HG03354 (cell line): ENCODE measurements around the gene MEX3D.
"Not testable (repeated sequence)": the region's sequence is repeated elsewhere in the genome, so short reads cannot be mapped to it uniquely, and the experiment has no call there.

Experiments
- ATAC-seq: cut with Tn5 transposase; IDR thresholded peaks from one replicate; pipeline ENCODE4 v1.9.1; 2021; ENCODE audit warnings: mild to moderate bottlenecking; ENCODE audit not compliant: unreplicated experiment, poor library complexity, severe bottlenecking

Gene MEX3D

DNA sequence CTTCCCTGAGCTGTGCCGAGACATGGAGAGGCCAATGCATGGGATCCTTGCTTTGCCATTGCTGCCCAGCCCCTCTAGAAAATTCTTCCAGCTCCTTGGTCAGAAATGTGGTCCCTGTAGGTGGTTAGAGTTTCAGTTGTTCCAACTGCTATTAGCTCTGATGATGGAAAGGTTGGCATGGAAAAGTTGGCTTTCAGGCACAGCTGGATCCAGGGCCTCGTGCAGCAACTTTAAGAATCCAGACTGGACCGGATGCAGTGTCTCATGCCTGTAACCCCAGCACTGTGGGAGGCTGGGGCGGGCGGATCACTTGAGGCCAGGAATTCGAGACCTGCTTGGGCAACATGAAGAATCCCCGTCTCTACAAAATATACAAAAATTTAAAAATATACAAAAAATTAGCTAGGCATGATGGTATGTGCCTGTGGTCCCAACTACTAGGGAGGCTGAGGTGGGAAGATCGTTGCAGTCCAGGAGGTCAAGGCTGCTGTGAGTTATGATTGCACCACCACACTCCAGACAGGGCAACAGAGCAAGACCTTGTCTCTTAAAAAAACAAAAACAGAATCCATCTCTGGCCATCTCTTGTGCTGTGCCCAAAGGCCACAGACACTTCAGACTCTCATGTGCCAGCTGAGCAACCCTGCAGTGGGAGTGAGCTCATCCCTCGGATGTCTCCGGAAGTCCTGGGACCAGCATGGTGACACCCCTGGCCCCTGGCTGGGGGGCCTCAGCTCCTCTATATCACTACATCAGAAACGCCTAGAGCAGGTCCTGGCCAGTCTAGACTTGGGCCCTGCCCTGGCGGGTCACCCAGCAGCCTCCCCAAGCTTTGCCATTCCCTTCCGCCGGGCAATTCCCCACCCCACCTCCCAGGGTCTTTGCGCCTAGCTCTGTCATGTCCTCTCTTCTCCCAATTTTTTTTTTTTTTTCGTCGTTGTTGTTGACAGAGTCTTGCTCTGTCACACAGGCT lies 16.8 kb downstream of the MEX3D start:
- ATAC-seq = no peak

- ATAC-seq = no peak
Measured at GRCh38 chr19:1549332-1549945, 18.7 kb downstream of the MEX3D start.

DNA sequence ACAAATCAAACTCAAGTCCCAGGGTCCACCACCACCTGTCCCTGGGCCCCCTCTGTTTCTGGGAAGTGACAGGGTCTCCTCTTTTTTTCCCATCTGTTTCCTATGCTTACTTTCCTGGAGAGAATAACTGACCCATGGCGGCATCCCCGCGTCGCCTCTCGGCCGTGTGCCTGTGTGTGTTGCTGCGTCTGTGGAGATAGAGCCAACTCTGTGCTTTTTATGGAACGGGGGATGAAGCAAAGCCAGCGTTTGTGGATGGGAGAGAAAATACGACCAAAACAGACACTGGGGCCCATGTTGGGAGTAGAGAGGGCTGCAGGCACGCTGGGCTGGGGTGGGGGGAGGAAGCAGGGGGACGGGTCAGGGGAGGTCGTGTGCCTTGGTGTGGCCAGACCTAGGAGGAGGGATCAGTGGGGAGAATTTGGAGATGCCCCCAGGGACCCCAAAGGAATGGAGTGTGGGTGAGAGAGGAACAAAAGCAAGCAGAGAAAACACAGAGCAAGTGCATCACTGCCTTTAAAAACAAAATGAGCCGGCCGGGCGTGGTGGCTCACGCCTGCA lies 27.7 kb downstream of the MEX3D start:
- no peak for ATAC-seq

GRCh38 chr19:1539749-1540148 lies 28.4 kb downstream of the MEX3D start:
- not testable (repeated sequence) for ATAC-seq

- ATAC-seq = no peak
Measured at GRCh38 chr19:1538978-1539377, 29.1 kb downstream of the MEX3D start.

- ATAC-seq = not testable (repeated sequence)
Measured at GRCh38 chr19:1535699-1536098, 32.4 kb downstream of the MEX3D start.

DNA sequence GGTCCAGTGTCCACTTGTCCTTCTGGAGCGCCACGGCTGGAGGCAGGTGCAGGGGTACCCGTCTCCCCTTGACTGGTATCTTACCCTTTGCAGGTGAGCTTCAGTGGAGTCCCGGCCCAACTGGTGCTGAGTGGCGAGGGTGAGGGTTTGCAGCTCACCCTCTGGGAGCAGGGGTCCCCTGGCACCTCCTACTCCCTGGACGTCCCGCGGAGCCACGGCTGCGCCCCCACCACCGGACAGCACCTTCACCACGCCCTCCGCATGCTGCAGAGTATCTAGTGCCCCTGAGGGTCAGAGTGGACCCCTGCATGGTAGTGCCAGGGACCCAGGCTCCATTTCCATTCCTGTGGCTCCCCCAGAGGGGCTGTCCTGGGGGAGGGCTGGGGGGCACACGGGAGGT lies 33.2 kb downstream of the MEX3D start:
- no peak for ATAC-seq

DNA sequence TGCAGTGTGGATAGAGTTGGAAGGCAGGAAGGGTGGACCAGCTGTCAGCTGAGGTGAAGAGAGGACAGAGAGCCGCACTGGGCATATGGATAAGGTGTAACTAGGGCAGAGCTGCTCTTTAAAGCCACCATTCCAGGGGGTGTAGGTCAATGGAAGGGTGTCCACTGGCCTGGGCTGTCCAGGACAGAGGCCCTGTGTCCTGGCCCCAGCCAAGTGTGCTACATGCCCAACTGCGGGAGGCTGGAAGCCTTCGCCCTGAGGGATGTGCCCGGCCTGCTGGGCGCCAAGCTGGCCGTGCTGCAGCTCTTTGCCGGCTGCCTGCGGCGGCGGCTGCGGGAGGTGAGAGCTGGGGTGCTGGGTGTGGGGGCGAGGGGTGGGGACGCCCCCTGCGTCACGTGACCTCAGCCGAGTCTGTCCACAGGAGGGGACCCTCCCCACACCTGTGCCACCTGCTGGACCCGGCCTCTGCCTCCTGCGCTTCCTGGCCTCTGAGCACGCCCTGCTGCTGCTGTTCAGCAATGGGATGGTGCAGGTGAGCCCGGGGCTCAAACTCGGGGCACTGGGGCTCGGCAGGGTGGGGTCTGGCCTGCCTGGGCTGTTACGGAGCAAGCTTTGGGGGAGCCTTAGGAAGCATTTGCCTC lies 34.5 kb downstream of the MEX3D start:
- ATAC-seq = no peak

DNA sequence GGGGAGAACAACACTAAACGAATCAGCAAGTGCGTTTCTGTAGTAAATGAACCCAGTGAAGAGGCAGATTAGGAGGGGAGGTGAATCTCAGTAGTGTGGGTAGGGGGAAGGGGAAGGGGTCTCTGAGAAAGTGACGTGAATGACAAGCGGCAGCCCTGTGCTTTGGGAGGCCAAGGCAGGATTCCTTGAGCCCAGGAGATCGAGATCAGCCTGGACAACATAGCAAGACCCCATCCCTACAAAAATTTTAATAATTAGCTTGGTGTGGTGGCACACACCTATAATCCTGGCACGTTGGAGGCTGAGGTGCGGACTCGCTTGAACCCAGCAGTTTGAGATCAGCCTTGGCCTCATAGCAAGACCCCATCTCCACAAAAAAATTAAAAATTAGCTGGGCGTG lies 36.1 kb downstream of the MEX3D start:
- ATAC-seq = no peak

GRCh38 chr19:1531587-1531986 lies 36.5 kb downstream of the MEX3D start:
- ATAC-seq = no peak

DNA sequence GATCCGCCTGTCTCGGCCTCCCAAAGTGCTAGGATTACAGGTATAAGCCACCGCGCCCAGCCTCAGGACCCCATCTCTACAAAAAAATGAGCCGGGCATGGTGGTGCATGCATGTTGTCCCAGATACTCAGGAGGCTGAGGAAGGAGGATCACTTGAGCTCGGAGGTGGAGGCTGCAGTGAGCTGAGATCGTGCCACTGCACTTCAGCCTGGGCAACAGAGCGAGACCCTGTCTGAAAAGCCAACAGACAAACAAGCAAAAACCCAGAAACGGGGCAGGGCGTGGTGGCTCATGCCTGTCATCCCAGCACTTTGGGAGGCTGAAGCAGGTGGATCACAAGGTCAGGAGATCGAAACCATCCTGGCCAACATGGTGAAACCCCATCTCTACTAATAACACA lies 37.3 kb downstream of the MEX3D start:
- ATAC-seq = not testable (repeated sequence)

DNA sequence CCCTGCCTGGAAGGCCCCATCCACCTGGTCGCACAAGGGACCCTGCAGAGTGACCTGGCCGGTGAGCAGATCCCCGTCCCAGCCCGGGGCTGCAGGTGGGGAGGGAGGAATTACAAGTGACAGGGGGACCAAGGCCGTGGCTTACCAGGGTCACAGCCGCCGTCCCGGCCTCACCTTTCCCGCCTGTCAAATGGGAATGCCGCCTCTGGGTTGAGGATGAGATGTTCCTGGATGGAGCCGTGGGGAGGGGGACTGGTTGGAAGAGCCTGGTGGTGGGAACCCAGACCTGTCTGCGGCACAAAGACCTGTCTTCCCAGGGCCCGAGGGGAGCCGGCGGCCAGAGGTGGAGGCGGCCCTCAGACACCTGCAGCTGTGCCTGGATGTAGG lies 38.7 kb downstream of the MEX3D start:
- ATAC-seq = no peak

DNA sequence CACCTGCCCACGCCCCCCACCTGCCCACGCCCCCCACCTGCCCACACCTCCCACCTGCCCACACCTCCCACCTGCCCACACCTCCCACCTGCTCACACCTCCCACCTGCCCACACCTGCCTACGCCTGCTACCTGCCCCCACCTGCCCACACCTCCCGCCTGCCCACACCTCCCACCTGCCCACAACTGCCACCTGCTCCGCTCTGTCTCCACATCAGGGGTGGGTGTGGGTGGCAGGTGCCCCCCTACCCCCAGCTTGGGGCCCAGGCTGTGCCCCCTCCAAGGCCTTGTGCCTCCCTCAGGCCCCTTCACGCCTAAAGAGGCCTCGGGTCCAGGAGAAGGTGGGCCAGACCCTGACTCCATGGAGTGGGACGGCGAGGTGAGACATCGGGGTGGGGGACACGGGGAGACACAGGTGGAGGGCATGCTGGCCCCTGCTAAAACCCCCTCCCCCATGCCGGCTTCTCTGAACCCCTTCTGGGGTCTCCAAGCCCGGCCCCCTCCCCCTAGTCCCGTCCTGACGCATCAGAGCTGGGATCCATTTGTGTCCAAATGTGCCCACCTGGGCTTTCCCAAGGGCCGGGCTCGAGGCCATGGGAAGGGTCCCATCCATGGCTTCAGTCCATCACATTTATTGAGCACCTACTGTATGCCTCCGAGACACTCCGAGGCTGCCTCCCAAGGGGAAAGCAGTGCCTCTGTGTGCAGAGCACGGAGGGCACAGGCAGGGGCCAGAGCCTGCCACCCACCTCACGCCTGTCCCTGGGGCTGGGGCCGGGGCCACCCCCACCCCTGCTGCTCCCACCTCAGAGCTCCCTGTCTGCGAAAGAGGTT lies 39.3 kb downstream of the MEX3D start:
- no peak for ATAC-seq

- no peak for ATAC-seq
Measured at GRCh38 chr19:1527650-1528309, 40.3 kb downstream of the MEX3D start.

- no peak for ATAC-seq
Measured at GRCh38 chr19:1526979-1527649, 41.0 kb downstream of the MEX3D start.

DNA sequence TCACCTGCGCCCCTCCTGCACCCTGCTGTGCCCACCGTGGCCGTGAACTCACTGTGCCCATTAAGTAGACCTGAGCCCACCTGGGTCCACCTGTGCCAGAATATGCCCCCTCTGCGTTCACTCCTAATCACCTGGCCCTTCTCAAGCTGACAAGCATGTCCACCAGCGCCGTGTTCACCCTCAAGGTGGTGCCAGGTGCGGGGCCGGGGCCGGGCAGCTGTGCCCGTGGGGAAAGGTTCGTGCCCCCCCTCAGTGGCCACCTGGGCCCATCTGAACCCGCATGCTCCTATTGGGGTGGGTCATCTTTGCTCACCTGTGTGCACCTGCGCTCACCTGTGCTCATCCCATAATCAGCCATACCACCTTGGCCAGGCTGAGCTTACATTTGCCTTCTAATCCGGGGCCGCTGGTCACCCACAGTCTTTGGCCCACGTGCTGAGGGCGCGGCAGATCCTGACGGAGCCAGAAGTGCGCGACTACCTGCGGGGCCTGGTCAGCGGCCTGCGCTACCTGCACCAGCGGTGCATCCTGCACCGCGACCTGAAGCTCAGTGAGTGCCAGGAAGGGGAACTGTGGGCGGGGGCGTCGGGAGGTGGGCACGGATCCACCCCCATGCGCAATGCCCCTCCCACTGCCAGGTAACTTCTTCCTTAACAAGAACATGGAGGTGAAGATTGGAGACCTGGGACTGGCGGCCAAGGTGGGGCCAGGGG lies 41.9 kb downstream of the MEX3D start:
- no peak for ATAC-seq

DNA sequence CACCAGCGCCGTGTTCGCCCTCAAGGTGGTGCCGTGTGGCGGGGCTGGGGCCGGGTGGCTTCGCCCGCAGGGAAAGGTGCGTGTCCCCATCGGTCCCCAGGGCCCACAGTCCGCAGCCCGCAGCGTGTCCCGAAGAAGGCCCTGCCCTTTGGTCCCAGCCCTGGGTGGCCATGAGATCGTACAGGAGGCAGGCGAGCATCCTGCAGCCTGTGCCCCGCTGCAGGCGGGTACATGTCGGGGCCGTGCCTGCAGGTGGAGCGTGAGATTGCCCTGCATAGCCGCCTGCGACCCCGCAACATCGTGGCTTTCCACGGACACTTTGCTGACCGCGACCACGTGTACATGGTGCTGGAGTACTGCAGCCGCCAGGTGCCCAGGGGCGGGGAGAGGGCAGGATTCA lies 42.8 kb downstream of the MEX3D start:
- no peak for ATAC-seq

DNA sequence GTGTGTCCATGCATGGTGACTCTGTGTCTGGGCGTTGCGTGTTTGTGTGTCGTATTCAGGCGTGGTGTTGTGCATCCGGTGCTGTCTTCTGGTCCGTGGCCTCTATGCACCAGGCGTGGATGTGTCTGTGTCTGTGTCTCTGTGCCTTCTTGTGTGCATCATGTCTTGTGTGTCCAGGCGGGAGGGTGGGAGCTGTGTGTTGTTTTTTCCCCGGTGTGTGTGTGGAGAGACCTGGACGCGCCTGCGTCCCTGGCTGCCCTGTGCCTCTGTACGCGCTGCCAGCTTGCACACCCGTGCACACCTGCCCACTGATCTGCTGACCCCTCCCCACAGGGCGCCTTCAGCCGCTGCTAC lies 43.2 kb downstream of the MEX3D start:
- no peak for ATAC-seq
